NCI-H226 (cell line): ENCODE results near the gene PIP5K1B.

Source experiments
- DNase-seq: peaks from one replicate; pipeline ENCODE4 v3.0.0-alpha.2; 2015

The PIP5K1B gene

GRCh38 chr9:68708513-68708912, 3.5 kb downstream of the PIP5K1B start:
- no peak for DNase-seq

GRCh38 chr9:68709291-68710110, 4.5 kb downstream of the PIP5K1B start:
- DNase-seq: no peak

GRCh38 chr9:68710111-68710471, 5.1 kb downstream of the PIP5K1B start:
- no peak for DNase-seq

DNA sequence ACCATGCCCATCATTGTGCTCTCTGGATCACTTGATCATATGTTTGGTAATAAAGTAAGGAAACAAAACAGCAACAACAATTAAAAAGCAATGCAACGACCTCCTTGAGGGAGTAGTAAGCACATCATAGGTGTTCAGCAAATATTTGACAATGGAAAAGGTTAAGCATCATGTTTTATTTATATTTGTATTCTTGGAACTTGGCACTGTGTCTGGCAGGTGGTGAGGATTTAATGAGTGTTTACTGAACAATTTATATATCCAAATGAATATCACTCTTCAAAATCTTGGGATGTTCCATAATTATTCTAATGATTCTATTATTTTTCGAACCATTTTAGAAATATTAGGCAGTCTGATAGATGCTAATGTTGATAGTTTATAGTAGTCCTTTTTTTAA, 6.2 kb downstream of the PIP5K1B start:
- no peak for DNase-seq

DNA sequence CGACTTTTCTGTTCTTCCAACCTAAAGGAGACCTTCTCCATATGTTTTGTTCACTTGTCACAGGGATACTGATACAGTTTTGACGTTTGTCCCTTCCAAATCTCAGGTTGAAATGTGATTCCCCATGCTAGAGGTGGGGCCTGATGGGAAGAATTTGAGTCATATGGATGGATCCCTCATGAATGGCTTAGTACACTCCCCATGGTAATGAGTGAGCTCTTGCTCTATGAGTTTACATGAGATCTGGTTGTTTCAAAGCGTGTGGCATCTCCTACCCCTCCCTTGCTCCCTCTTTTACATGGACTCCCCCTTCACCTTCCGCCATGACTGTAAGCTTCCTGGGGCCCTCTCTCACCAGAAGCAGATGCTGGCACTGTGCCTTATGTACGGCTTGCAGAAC, 6.9 kb downstream of the PIP5K1B start:
- DNase-seq: no peak

DNA sequence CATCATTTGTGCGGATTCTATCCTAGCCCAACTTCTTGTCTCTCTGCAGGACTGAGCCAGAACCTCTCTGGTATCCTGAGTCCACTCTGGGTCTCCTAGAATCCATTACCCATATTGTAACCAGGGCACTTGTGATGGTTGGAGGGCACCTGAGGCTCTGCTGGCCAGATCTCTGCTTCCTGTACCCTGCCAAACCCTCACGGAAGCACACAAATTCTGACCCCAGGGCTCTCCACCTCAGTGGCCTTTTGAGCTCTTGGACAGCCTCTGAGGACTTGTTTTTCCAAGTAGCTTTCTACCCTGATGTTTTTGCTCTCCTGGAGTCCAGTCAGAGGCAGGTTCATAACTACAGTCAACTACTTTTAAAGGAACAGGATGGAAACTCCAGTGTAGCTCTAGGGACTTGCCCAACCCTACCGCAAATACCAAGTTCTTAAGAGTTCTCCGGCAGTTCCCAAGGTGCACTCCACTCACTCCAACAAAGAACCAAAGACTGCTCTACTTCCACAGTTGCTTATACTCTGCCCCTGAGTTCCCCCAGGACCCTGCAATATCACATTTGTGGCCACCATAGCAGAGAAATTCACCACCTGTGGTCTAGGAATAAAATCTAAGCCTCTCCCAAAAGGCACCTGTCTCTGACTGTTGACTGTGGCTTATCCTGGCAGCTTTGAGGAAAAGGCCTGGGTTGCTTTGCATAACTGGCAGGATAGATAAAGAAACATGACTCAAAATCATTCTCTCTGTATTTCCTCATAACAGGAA, 9.6 kb downstream of the PIP5K1B start:
- DNase-seq: no peak

- DNase-seq: no peak
These were observed 10.1 kb downstream of the PIP5K1B start for GRCh38 chr9:68715181-68715456.

DNA sequence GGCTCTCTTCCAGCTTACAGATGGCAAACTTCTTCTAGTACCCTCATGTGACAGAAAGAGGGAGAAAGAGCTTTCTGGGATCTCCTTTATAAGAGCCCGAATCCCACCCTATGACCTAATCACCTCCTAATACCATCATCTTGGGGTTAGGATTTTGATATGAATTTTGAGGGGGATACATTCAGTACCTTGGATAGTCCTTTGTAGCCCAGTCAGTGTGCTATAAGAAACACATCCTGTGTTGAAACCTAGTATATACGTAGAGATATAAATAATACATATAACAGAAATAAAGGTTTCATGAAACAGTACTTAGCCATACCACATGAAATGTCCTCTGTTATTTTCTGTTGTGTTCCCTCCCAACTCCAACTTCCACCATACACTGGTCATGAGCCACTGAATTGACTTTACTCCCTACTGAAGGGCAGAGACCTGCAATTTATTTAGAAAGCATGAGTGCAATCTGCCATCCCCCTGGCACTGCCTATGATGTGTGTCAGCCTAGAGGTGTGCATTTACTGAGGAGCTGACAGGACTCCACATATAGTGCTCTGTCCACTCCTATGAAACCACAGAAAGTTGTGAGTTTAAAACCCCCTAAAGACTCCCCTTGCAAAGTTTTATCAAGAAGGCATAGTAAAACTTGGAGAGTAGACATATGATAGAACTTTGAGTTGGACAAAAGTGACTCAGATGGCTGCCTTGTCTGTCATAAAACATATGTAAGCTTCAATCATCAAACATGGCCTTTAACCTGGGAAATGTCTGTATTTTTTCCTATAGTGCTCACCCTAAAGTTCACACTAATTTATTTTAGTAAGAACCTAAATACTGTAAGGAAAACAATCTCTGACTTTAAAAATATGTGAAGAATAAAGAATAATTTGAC, 12.8 kb downstream of the PIP5K1B start:
- no peak for DNase-seq

DNA sequence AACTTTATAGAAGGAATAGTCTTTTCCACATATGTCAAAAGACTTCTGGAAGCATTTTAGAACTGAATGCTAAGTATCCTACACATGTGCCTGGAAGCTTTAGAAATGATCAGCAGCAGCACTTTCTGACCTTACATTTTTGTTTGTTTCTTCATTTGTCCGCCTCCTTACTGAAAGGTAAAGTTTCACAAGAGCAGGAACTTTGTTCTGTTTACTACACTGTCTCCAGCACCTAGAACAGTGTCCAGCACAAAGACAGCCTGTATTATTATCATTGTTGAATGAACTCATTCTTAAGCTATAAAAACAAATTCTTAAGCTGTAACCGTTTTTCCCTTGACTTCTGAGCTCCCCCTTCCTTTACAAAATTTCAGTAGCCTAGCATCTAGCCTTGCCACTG, 14.8 kb downstream of the PIP5K1B start:
- no peak for DNase-seq

GRCh38 chr9:68720656-68721313, 15.7 kb downstream of the PIP5K1B start:
- no peak for DNase-seq

DNA sequence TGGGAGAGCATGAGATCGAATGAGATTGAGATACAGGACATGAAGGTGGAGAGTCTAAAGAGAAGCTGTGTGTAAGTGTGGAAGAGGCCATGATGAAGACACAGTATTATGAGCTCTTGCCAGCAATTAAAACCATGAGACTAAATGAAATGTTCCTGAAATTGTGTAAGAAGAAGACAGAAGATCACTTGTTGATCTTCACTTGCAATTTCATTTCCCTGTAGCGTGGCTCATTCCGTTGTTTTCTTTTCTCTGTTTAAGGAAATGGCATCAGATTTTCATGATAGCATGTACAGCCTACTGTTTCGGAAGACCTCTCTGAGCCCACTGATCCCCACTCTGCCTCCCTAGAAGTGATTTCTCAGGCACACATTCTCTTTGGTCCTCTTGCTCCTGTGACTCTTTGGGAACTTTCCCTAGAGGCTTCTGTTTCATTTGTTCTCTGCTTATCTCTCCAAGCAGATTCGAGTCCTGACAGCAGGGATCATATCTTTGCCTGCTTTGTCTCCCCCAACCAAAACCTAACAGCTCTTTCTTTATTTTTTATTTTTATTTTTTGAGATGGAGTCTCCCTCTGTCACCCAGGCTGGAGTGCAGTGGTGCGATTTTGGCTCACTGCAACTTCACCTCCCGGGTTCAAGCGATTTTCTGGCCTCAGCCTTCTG, 16.8 kb downstream of the PIP5K1B start:
- DNase-seq: no peak

GRCh38 chr9:68725070-68725469, 20.0 kb downstream of the PIP5K1B start:
- no peak for DNase-seq

- no peak for DNase-seq
These were observed 21.4 kb downstream of the PIP5K1B start for GRCh38 chr9:68726489-68726888.

DNA sequence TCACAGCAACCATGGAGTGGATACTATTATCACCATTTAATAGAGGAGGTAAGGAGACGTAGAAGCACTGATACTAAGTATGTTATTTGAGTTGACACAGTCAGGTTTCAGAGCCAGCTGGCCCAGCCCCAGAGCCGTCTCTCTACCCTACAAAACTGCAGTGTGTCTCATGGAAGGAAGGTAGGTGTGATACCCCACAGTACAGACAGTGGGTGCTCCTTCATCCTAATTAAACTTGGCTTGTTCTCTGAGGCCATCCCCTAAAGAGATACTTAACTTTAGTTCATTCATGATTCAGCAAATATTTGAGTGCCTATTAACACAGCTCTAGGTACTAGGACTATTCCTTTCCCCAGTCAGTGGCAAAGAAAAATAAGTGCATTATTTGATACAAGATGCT, 22.6 kb downstream of the PIP5K1B start:
- no peak for DNase-seq

DNA sequence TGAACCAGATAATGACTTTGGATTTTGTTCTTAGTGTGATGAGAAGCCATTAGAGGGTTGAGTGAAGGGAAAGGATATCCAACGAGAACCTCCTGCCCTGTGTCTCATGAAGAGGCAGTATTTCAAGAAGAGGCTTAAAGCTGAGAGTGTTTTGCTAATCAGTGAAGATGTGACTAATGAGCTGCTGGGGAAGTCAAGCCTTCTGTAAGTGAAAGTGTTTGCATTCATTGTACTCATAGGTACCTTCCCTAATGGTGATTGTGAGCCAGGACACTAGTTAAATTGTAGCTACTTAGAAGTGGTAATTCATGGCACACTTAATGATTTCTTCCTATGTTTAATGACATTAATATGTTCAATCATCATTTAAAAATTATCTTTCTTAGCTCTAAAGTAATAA, 23.7 kb downstream of the PIP5K1B start:
- no peak for DNase-seq

GRCh38 chr9:68730570-68731235, 25.7 kb downstream of the PIP5K1B start:
- no peak for DNase-seq

GRCh38 chr9:68731857-68732256, 26.8 kb downstream of the PIP5K1B start:
- no peak for DNase-seq

DNA sequence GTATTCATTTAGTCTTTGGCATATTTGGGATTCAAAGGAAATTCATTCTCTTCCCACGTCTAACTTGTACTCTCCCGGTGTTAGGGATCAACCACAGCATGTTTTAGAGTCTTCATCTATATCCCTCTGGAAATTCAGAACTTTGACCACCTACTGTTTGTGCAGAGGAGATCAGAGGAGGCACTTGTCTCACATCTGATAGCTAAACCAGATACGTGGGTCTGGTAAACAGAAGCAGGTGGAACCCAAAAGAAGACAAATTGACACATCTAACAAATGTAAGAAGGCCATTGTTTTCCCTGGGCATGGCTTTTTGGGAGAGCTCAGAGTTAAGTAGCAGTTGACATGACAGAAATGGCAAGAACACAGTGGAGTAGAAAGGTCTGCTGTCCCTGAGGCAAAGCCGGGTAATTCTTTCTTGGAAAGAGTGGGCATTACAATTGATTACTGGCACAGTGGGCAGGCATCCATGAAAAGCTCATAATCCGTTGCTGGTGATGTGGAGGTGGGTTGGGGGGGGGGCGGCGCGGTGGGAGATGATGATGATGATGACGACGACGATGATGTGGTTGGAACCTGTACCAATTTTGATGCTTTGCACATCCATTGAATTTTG, 27.5 kb downstream of the PIP5K1B start:
- DNase-seq: no peak

DNA sequence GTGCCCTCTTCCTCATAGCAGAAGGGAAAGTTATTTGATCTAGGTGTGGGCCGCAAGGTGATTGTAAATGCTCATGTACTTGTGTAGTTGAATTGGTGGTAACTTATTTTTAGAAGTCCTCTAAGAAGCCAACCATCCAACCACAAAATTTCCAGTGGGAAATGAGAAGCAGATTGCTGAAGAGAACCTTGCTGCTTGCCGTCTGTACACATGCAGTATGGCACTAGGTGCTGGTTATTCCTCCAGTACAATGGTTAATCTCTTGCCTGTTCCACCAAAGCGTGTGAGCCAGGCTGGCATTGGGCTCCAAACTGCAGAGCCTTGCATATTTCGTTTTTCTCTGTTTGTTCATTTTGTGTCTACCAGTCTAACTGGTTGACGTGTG, 28.0 kb downstream of the PIP5K1B start:
- no peak for DNase-seq

GRCh38 chr9:68738358-68738757, 33.3 kb downstream of the PIP5K1B start:
- no peak for DNase-seq

DNA sequence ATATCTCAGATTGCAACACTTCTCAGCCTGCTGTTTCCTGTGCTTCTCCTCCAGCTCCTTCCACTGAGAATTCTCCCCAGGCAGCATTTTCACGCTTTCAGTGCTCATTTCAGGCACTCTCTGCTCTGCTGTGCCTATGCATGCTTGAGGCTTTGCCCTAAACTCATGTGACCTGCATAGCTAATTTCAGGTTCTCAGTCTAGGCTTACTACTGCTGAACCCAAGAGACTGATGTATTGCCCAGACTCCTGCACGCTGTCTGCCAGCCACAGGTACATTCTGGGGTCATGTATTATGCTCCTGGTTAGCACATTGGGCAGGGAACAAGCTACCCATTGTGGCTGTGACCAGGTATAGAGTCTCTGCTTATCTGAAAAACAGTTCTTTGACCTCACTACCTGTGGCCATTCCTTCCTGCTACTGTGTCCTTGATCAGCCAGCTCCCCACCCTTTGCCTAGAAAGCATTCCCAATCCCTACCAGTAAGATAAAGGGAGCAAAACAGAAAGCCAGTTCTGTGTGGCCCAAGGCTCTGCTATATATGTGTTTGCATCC, 34.7 kb downstream of the PIP5K1B start:
- no peak for DNase-seq
